ENCODE results near the gene ATRNL1.

Gene ATRNL1

DNA sequence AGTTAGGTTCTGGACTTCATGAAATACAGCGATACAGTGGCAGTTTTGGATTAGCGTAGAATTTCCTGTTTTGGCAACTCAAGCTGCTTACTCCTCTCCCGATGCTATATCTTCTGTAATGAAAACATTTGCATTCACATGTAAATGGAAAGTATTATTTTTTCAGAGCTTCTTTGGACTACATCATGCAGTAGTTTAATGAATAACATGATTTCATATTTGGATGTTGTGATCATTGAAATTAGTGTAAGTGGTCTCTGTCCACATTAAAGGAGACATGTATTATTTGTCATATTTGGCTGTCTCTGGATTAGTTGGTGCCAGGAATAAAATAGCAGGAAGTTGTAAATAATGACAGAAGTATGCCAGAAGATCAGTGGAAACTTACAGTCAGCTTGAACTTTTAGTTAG, 848.2 kb downstream of the ATRNL1 start:
- Histone ChIP-seq H3K27me3 (ENCODE audit: insufficient read depth, insufficient read length) (no peaks in the 10 kb centered on the region), H3K36me3 (ENCODE audit: insufficient read depth, insufficient read length, low read length) (no peaks in the 10 kb centered on the region), H3K4me3 (ENCODE audit: insufficient read length, low read depth) (no peak overlapping the region), H3K4me1 (ENCODE audit: insufficient read depth, insufficient read length) (no peaks in the 10 kb centered on the region), H3K9ac (ENCODE audit: insufficient read length, low read depth) (no peak overlapping the region), H3K9me3 (ENCODE audit: insufficient read depth, low read length) (no peaks in the 10 kb centered on the region)
- no peak for TF ChIP-seq ZNF274 (IDR thresholded peaks at IDR 0.05; ENCODE audit: low read depth, low read length)
- no peak for TF ChIP-seq SUZ12 (IDR thresholded peaks at IDR 0.05; ENCODE audit: extremely low read depth, insufficient read depth, insufficient read length)
- no peak for TF ChIP-seq YY1 (IDR thresholded peaks at IDR 0.05; ENCODE audit: insufficient read depth, insufficient read length)
- no peak for DNase-seq (ENCODE audit: low read depth, low spot score)

DNA sequence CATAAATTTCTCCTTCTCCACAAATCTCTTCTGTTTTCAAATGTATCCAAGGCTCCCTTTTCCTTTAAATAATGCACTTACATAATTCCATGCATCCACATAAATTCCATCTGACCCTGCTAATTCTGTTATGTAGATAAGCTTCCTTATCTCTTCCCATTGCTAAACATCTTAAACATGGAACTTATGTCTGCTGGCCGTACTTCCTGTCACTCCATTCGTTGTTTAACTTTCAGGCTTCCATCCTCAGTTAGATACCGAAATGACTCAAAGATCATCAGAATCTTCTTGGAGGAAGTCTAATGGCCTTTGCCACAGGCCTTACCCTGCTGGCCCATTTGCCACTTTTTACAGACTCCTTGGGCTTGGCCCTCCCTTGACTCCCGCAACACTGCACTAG, 848.9 kb downstream of the ATRNL1 start:
- Histone ChIP-seq H3K4me1 (ENCODE audit: insufficient read depth, insufficient read length) (no peaks in the 10 kb centered on the region), H3K4me3 (ENCODE audit: insufficient read length, low read depth) (no peak overlapping the region), H3K9ac (ENCODE audit: insufficient read length, low read depth) (no peak overlapping the region), H3K9me3 (ENCODE audit: insufficient read depth, low read length) (no peaks in the 10 kb centered on the region), H3K36me3 (ENCODE audit: insufficient read depth, insufficient read length, low read length) (no peaks in the 10 kb centered on the region), H3K27me3 (ENCODE audit: insufficient read depth, insufficient read length) (no peaks in the 10 kb centered on the region)
- no peak for DNase-seq (ENCODE audit: low read depth, low spot score)
- no peak for TF ChIP-seq ZNF274 (IDR thresholded peaks at IDR 0.05; ENCODE audit: low read depth, low read length)
- TF ChIP-seq SUZ12 (IDR thresholded peaks at IDR 0.05; ENCODE audit: extremely low read depth, insufficient read depth, insufficient read length): no peak
- no peak for TF ChIP-seq YY1 (IDR thresholded peaks at IDR 0.05; ENCODE audit: insufficient read depth, insufficient read length)

DNA sequence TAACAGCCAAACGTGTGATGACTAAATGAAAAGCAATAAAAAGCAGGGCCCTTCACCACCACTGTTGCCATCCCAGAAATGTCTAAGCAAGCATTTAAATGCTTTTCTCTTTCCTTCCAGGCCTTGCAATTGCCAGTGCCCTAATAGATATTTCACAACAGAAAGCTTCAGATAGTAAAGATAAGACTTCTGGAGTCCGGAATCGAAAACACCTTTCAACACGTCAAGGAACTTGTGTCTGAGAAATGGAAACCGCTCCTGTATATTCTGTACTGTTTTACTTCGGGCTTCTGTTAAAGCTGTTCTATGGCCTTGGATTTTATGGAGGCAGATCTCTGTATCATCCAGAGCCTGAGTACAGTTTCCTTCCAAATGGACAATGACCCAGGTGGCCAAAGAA, 851.4 kb downstream of the ATRNL1 start:
- H3K36me3 ChIP-seq (ENCODE audit: insufficient read depth, insufficient read length, low read length): no peaks in the 10 kb centered on the region
- H3K27me3 ChIP-seq (ENCODE audit: insufficient read depth, insufficient read length): no peaks in the 10 kb centered on the region
- DNase-seq (ENCODE audit: low read depth, low spot score): no peak
- no peaks in the 10 kb centered on the region for H3K4me1 ChIP-seq (ENCODE audit: insufficient read depth, insufficient read length)
- no peak overlapping the region for H3K9ac ChIP-seq (ENCODE audit: insufficient read length, low read depth)
- TF ChIP-seq ZNF274 (IDR thresholded peaks at IDR 0.05; ENCODE audit: low read depth, low read length): no peak
- no peak for TF ChIP-seq YY1 (IDR thresholded peaks at IDR 0.05; ENCODE audit: insufficient read depth, insufficient read length)
- no peak for TF ChIP-seq SUZ12 (IDR thresholded peaks at IDR 0.05; ENCODE audit: extremely low read depth, insufficient read depth, insufficient read length)
- H3K4me3 ChIP-seq (ENCODE audit: insufficient read length, low read depth): no peak overlapping the region
- H3K9me3 ChIP-seq (ENCODE audit: insufficient read depth, low read length): no peaks in the 10 kb centered on the region

DNA sequence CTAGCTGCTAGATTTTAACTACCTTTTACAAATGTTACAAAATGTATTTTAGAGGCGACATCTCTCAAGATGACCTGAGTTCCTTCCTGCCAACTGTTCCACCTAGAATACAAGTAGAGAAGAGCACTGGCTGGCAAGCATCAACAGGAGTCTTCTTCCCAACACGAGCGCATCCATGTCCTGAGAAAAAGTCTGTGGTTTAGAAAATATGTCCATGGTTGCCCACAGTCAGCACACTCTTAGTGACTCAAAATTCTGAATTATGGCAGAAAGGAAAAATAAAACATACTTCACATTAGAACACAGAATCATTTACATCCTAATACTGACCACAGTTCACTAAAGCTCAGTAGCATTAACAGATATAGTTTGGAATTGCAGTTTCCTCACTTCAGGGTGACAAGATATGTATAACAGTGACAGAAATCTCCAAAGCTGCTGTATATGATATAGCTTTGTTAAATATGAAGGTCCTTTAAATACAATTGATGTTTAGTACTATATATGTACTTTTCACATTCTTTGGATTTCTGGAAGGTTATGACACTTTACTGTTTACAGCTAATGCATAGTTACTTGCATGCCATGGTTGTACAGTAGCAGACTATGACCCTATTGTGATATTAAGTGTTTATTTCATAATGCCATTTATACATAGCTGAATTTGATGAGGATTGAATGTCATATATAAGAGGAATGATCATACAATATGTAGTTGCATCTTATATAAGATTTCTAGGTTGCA, 852.7 kb downstream of the ATRNL1 start:
- no peak overlapping the region for H3K4me3 ChIP-seq (ENCODE audit: insufficient read length, low read depth)
- no peak for TF ChIP-seq ZNF274 (IDR thresholded peaks at IDR 0.05; ENCODE audit: low read depth, low read length)
- TF ChIP-seq YY1 (IDR thresholded peaks at IDR 0.05; ENCODE audit: insufficient read depth, insufficient read length): no peak
- TF ChIP-seq SUZ12 (IDR thresholded peaks at IDR 0.05; ENCODE audit: extremely low read depth, insufficient read depth, insufficient read length): no peak
- no peaks in the 10 kb centered on the region for H3K9me3 ChIP-seq (ENCODE audit: insufficient read depth, low read length)
- no peaks in the 10 kb centered on the region for H3K36me3 ChIP-seq (ENCODE audit: insufficient read depth, insufficient read length, low read length)
- no peaks in the 10 kb centered on the region for H3K4me1 ChIP-seq (ENCODE audit: insufficient read depth, insufficient read length)
- no peak for DNase-seq (ENCODE audit: low read depth, low spot score)
- H3K27me3 ChIP-seq (ENCODE audit: insufficient read depth, insufficient read length): no peaks in the 10 kb centered on the region
- no peak overlapping the region for H3K9ac ChIP-seq (ENCODE audit: insufficient read length, low read depth)

DNA sequence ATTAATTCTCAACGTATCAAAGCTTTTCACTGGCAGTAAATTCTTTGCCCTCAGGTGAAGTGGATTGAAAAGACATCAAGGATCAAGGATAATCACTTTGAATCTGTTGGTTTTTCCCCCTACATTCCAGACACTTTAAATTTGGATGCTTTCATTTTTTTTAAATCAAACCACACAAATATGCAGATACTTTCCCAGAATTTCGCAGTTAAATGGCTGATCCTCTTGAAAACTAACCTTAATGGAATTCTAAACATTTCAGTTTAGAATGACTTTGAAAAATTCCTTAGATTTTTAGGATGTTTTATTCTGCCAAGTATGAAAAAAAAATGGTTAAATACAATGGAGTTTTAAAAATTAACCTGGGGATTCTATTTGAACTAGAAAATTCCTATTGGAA, 853.9 kb downstream of the ATRNL1 start:
- Histone ChIP-seq H3K9me3 (ENCODE audit: insufficient read depth, low read length) (no peaks in the 10 kb centered on the region), H3K36me3 (ENCODE audit: insufficient read depth, insufficient read length, low read length) (no peaks in the 10 kb centered on the region), H3K27me3 (ENCODE audit: insufficient read depth, insufficient read length) (no peaks in the 10 kb centered on the region), H3K4me1 (ENCODE audit: insufficient read depth, insufficient read length) (no peaks in the 10 kb centered on the region), H3K4me3 (ENCODE audit: insufficient read length, low read depth) (no peak overlapping the region), H3K9ac (ENCODE audit: insufficient read length, low read depth) (no peak overlapping the region)
- DNase-seq (ENCODE audit: low read depth, low spot score): no peak
- TF ChIP-seq YY1 (IDR thresholded peaks at IDR 0.05; ENCODE audit: insufficient read depth, insufficient read length) (no peak), ZNF274 (IDR thresholded peaks at IDR 0.05; ENCODE audit: low read depth, low read length) (no peak), SUZ12 (IDR thresholded peaks at IDR 0.05; ENCODE audit: extremely low read depth, insufficient read depth, insufficient read length) (no peak)

DNA sequence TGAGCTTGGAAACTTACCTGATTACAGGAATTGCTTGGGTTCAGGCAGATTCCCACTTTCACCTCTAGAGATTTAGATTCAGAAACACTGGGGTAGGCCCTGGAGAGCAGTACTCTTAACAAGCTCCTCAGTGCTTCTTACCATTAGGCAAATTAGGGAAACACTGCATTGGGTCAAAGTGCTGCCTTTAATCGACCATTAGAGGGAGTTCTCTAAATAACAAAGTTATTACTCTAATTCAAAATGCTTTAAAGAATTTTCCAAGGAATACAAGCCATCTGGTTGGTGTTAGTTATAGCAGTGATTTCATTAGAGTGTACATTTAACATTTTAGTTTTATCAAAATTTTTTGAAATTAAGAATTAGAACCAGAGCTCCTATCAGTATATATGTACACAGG, 855.3 kb downstream of the ATRNL1 start:
- TF ChIP-seq ZNF274 (IDR thresholded peaks at IDR 0.05; ENCODE audit: low read depth, low read length) (no peak), YY1 (IDR thresholded peaks at IDR 0.05; ENCODE audit: insufficient read depth, insufficient read length) (no peak), SUZ12 (IDR thresholded peaks at IDR 0.05; ENCODE audit: extremely low read depth, insufficient read depth, insufficient read length) (no peak)
- Histone ChIP-seq H3K9ac (ENCODE audit: insufficient read length, low read depth) (no peak overlapping the region), H3K4me3 (ENCODE audit: insufficient read length, low read depth) (no peak overlapping the region), H3K27me3 (ENCODE audit: insufficient read depth, insufficient read length) (no peaks in the 10 kb centered on the region), H3K4me1 (ENCODE audit: insufficient read depth, insufficient read length) (no peaks in the 10 kb centered on the region), H3K36me3 (ENCODE audit: insufficient read depth, insufficient read length, low read length) (no peaks in the 10 kb centered on the region), H3K9me3 (ENCODE audit: insufficient read depth, low read length) (no peaks in the 10 kb centered on the region)
- no peak for DNase-seq (ENCODE audit: low read depth, low spot score)

DNA sequence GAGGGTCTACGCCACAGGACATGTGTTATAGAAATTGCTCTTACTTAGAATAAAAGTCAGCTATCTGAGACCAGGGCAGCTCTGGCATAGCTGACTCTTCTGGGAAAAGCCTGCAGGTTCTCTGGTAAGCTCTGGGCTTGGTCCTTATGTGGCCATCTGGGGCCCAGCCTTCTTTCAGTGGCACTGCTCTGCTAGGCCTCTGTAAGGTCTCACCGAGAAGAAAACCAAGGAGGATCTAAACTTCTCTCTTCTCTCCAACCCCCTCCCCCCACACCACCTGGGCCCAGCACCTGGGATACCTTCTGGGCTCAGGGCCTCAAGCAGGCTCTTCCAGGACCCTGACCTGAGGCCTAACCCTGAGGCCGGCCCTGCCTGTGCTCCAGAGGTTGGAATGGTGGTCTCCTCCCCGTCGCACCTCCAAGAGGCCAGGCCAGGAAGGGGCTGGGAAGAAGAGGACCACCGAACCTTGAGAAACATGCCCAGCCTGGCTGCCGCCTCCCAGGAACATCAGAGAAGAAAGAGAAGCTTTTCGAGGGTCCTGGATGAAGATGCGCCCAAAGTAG, 856.2 kb downstream of the ATRNL1 start:
- no peaks in the 10 kb centered on the region for H3K27me3 ChIP-seq (ENCODE audit: insufficient read depth, insufficient read length)
- no peak overlapping the region for H3K4me3 ChIP-seq (ENCODE audit: insufficient read length, low read depth)
- H3K36me3 ChIP-seq (ENCODE audit: insufficient read depth, insufficient read length, low read length): no peaks in the 10 kb centered on the region
- DNase-seq (ENCODE audit: low read depth, low spot score): no peak
- no peak overlapping the region for H3K9ac ChIP-seq (ENCODE audit: insufficient read length, low read depth)
- H3K4me1 ChIP-seq (ENCODE audit: insufficient read depth, insufficient read length): no peaks in the 10 kb centered on the region
- no peaks in the 10 kb centered on the region for H3K9me3 ChIP-seq (ENCODE audit: insufficient read depth, low read length)
- no peak for TF ChIP-seq ZNF274 (IDR thresholded peaks at IDR 0.05; ENCODE audit: low read depth, low read length)
- TF ChIP-seq YY1 (IDR thresholded peaks at IDR 0.05; ENCODE audit: insufficient read depth, insufficient read length): no peak
- TF ChIP-seq SUZ12 (IDR thresholded peaks at IDR 0.05; ENCODE audit: extremely low read depth, insufficient read depth, insufficient read length): no peak

All from NT2/D1 (cell line).